Stimulated activated naive B cell treated with anti-CD40 and anti-IgM and Interleukin-4, amounts not matched to agents 10 μg/mL and 1 μg/mL and 100 μg/mL, for 72 hours (primary cell): ENCODE measurements around the gene NEGR1.

Experiments used
- ATAC-seq, 2 donors: fragments of 150-1000 bp; cut with Tn5 transposase; replicated peaks; 2 replicates each; pipeline ENCODE4 v1.10.0; 2021; ENCODE audit warnings: moderate library complexity in 1 of 2
- DNase-seq: peaks from one replicate; pipeline ENCODE4 v3.0.0; 2021
- H3K27ac Mint-ChIP-seq: one replicate; pipeline ENCODE4 v1.8.0; 2022; ENCODE audit warnings: mild to moderate bottlenecking, mixed read lengths
- H3K27me3 Mint-ChIP-seq, 2 donors: one replicate each; pipeline ENCODE4 v1.8.0; 2022; ENCODE audit warnings: mixed read lengths in 2 of 2
- H3K36me3 Mint-ChIP-seq, 2 donors: one replicate each; pipeline ENCODE4 v1.8.0; 2022; ENCODE audit warnings: mixed read lengths in 2 of 2, mild to moderate bottlenecking in 1 of 2
- H3K4me1 Mint-ChIP-seq, 2 donors: one replicate each; pipeline ENCODE4 v1.8.0; 2022; ENCODE audit warnings: mixed read lengths in 2 of 2, mild to moderate bottlenecking in 1 of 2
- H3K4me3 Mint-ChIP-seq, 2 donors: one replicate each; pipeline ENCODE4 v1.8.0; 2022; ENCODE audit warnings: mild to moderate bottlenecking in 2 of 2, mixed read lengths in 2 of 2, moderate library complexity in 1 of 2
- H3K9me3 Mint-ChIP-seq, 2 donors: one replicate each; pipeline ENCODE4 v1.8.0; 2022; ENCODE audit warnings: mixed read lengths in 2 of 2, mild to moderate bottlenecking in 1 of 2

The NEGR1 gene

GRCh38 chr1:72063364-72064044 is 218.8 kb downstream of the NEGR1 start:
- H3K27ac Mint-ChIP-seq, result no peak overlapping the region
- no peaks in the 10 kb centered on the region for H3K9me3 Mint-ChIP-seq
- H3K27me3 Mint-ChIP-seq, result no peaks in the 10 kb centered on the region
- DNase-seq (no peak), ATAC-seq (no peak)
- H3K36me3 Mint-ChIP-seq, result no peaks in the 10 kb centered on the region
- H3K4me3 Mint-ChIP-seq, result no peak overlapping the region
- no peaks in the 10 kb centered on the region for H3K4me1 Mint-ChIP-seq

- Mint-ChIP-seq H3K4me3 (no peak overlapping the region), H3K27ac (no peak overlapping the region), H3K36me3 (no peaks in the 10 kb centered on the region), H3K27me3 (no peaks in the 10 kb centered on the region), H3K9me3 (no peaks in the 10 kb centered on the region), H3K4me1 (no peaks in the 10 kb centered on the region)
- ATAC-seq (peak in 1 of 2 donors; percentile 8), DNase-seq (no peak)
These were observed 219.8 kb downstream of the NEGR1 start for GRCh38 chr1:72062584-72062983.

GRCh38 chr1:72060466-72061245 is 221.7 kb downstream of the NEGR1 start:
- H3K27ac Mint-ChIP-seq, result no peak overlapping the region
- H3K36me3 Mint-ChIP-seq, result no peaks in the 10 kb centered on the region
- H3K4me1 Mint-ChIP-seq, result no peaks in the 10 kb centered on the region
- no peaks in the 10 kb centered on the region for H3K27me3 Mint-ChIP-seq
- no peak for DNase-seq
- ATAC-seq, result no peak
- no peak overlapping the region for H3K4me3 Mint-ChIP-seq
- H3K9me3 Mint-ChIP-seq, result no peaks in the 10 kb centered on the region

- no peak overlapping the region for H3K27ac Mint-ChIP-seq
- no peaks in the 10 kb centered on the region for H3K27me3 Mint-ChIP-seq
- H3K36me3 Mint-ChIP-seq, result no peaks in the 10 kb centered on the region
- ATAC-seq (no peak), DNase-seq (no peak)
- no peaks in the 10 kb centered on the region for H3K4me1 Mint-ChIP-seq
- H3K9me3 Mint-ChIP-seq, result no peaks in the 10 kb centered on the region
- no peak overlapping the region for H3K4me3 Mint-ChIP-seq
These were observed 225.8 kb downstream of the NEGR1 start for GRCh38 chr1:72056516-72056915.

- no peak for ATAC-seq
- no peak overlapping the region for H3K4me3 Mint-ChIP-seq
- H3K27ac Mint-ChIP-seq, result no peak overlapping the region
- H3K27me3 Mint-ChIP-seq, result no peaks in the 10 kb centered on the region
- DNase-seq, result no peak
- H3K4me1 Mint-ChIP-seq, result no peaks in the 10 kb centered on the region
- H3K36me3 Mint-ChIP-seq, result no peaks in the 10 kb centered on the region
- no peaks in the 10 kb centered on the region for H3K9me3 Mint-ChIP-seq
These were observed 230.8 kb downstream of the NEGR1 start for GRCh38 chr1:72051538-72051937.

- no peak for ATAC-seq
- H3K9me3 Mint-ChIP-seq, result no peaks in the 10 kb centered on the region
- no peaks in the 10 kb centered on the region for H3K4me1 Mint-ChIP-seq
- H3K4me3 Mint-ChIP-seq, result no peak overlapping the region
- no peaks in the 10 kb centered on the region for H3K36me3 Mint-ChIP-seq
- no peak overlapping the region for H3K27ac Mint-ChIP-seq
- H3K27me3 Mint-ChIP-seq, result no peaks in the 10 kb centered on the region
- no peak for DNase-seq
These were observed 231.8 kb downstream of the NEGR1 start for GRCh38 chr1:72050551-72050950.

- Mint-ChIP-seq H3K27me3 (no peaks in the 10 kb centered on the region), H3K4me3 (no peak overlapping the region), H3K27ac (no peak overlapping the region), H3K4me1 (no peaks in the 10 kb centered on the region), H3K36me3 (no peaks in the 10 kb centered on the region), H3K9me3 (no peaks in the 10 kb centered on the region)
- ATAC-seq (peak in 1 of 2 donors; percentile 39), DNase-seq (peak; percentile 4)
These were observed 244.5 kb downstream of the NEGR1 start for GRCh38 chr1:72037745-72038343.

- ATAC-seq, result no peak
- no peak overlapping the region for H3K4me3 Mint-ChIP-seq
- no peak overlapping the region for H3K27ac Mint-ChIP-seq
- H3K36me3 Mint-ChIP-seq, result no peaks in the 10 kb centered on the region
- no peaks in the 10 kb centered on the region for H3K27me3 Mint-ChIP-seq
- no peaks in the 10 kb centered on the region for H3K4me1 Mint-ChIP-seq
- H3K9me3 Mint-ChIP-seq, result no peaks in the 10 kb centered on the region
- no peak for DNase-seq
These were observed 247.5 kb downstream of the NEGR1 start for GRCh38 chr1:72034827-72035226.

GRCh38 chr1:72023063-72023930 is 259.0 kb downstream of the NEGR1 start:
- H3K27me3 Mint-ChIP-seq, result no peaks in the 10 kb centered on the region
- no peaks in the 10 kb centered on the region for H3K4me1 Mint-ChIP-seq
- no peak for ATAC-seq
- no peaks in the 10 kb centered on the region for H3K36me3 Mint-ChIP-seq
- no peak for DNase-seq
- no peak overlapping the region for H3K27ac Mint-ChIP-seq
- H3K9me3 Mint-ChIP-seq, result no peaks in the 10 kb centered on the region
- H3K4me3 Mint-ChIP-seq, result no peak overlapping the region

- H3K27ac Mint-ChIP-seq, result no peak overlapping the region
- no peak overlapping the region for H3K4me3 Mint-ChIP-seq
- no peaks in the 10 kb centered on the region for H3K4me1 Mint-ChIP-seq
- no peaks in the 10 kb centered on the region for H3K36me3 Mint-ChIP-seq
- ATAC-seq (no peak), DNase-seq (no peak)
- no peaks in the 10 kb centered on the region for H3K27me3 Mint-ChIP-seq
- H3K9me3 Mint-ChIP-seq, result no peaks in the 10 kb centered on the region
These were observed 263.8 kb downstream of the NEGR1 start for GRCh38 chr1:72018562-72018961.

- no peaks in the 10 kb centered on the region for H3K27me3 Mint-ChIP-seq
- ATAC-seq (no peak), DNase-seq (no peak)
These were observed 267.3 kb downstream of the NEGR1 start for GRCh38 chr1:72015006-72015405.

GRCh38 chr1:72013161-72013560 is 269.2 kb downstream of the NEGR1 start:
- H3K27me3 Mint-ChIP-seq, result no peaks in the 10 kb centered on the region
- DNase-seq (no peak), ATAC-seq (no peak)
- H3K4me3 Mint-ChIP-seq, result no peak overlapping the region
- no peaks in the 10 kb centered on the region for H3K4me1 Mint-ChIP-seq
- H3K27ac Mint-ChIP-seq, result no peak overlapping the region
- no peaks in the 10 kb centered on the region for H3K9me3 Mint-ChIP-seq
- no peaks in the 10 kb centered on the region for H3K36me3 Mint-ChIP-seq

More at GRCh38 chr1:72015006-72015405, 267.3 kb downstream of the NEGR1 start:
- H3K27ac Mint-ChIP-seq, result no peak overlapping the region
- H3K4me1 Mint-ChIP-seq, result no peaks in the 10 kb centered on the region
- no peaks in the 10 kb centered on the region for H3K36me3 Mint-ChIP-seq
- no peak overlapping the region for H3K4me3 Mint-ChIP-seq
- H3K9me3 Mint-ChIP-seq, result no peaks in the 10 kb centered on the region

GRCh38 chr1:72011721-72012120 is 270.6 kb downstream of the NEGR1 start:
- DNase-seq, result no peak
- Mint-ChIP-seq H3K27ac (no peak overlapping the region), H3K27me3 (no peaks in the 10 kb centered on the region), H3K9me3 (no peaks in the 10 kb centered on the region), H3K4me3 (no peak overlapping the region), H3K36me3 (no peaks in the 10 kb centered on the region), H3K4me1 (no peaks in the 10 kb centered on the region)
- no peak for ATAC-seq

- H3K9me3 Mint-ChIP-seq, result no peaks in the 10 kb centered on the region
- ATAC-seq, result no peak
- no peaks in the 10 kb centered on the region for H3K4me1 Mint-ChIP-seq
- no peak for DNase-seq
- H3K4me3 Mint-ChIP-seq, result no peak overlapping the region
- no peaks in the 10 kb centered on the region for H3K36me3 Mint-ChIP-seq
- no peaks in the 10 kb centered on the region for H3K27me3 Mint-ChIP-seq
- no peak overlapping the region for H3K27ac Mint-ChIP-seq
These were observed 272.3 kb downstream of the NEGR1 start for GRCh38 chr1:72010094-72010431.
